H9 (cell line): ENCODE data around the gene SUPT5H. TPM values are rescaled to one million over a fixed set of nuclear protein-coding genes. Genes with fewer than 3 reads are reported as not detected.
A peak's percentile ranks its signal among the peaks of the same experiment; 100 is the strongest.

Source experiments
- DNase-seq: peaks from one replicate; pipeline ENCODE4 v3.0.0-alpha.2; 2017
- H2AFZ ChIP-seq: one replicate; pipeline ENCODE4 v1.6.1; 2013; ENCODE audit warnings: mild to moderate bottlenecking, low read length, control low read depth, moderate library complexity
- H2AK5ac ChIP-seq: 2 replicates; pipeline ENCODE4 v1.6.1; 2013; ENCODE audit warnings: low read length, control low read depth, mixed read lengths; ENCODE audit not compliant: insufficient read length
- H2BK120ac ChIP-seq: one replicate; pipeline ENCODE4 v1.6.1; 2013; ENCODE audit warnings: low read depth, mild to moderate bottlenecking, low read length, control low read depth, inconsistent platforms; ENCODE audit not compliant: poor library complexity, severe bottlenecking
- H2BK12ac ChIP-seq: 2 replicates; pipeline ENCODE4 v1.6.1; 2013; ENCODE audit warnings: low read length, control low read depth, mixed read lengths, low read depth; ENCODE audit not compliant: insufficient read length
- H2BK15ac ChIP-seq: 2 replicates; pipeline ENCODE4 v1.6.1; 2013; ENCODE audit warnings: low read depth, low read length, control low read depth
- H2BK20ac ChIP-seq: one replicate; pipeline ENCODE4 v1.6.1; 2013; ENCODE audit warnings: low read depth, mild to moderate bottlenecking, low read length, control low read depth, inconsistent platforms; ENCODE audit not compliant: poor library complexity, severe bottlenecking
- H2BK5ac ChIP-seq: 2 replicates; pipeline ENCODE4 v1.6.1; 2013; ENCODE audit warnings: low read length, control low read depth, mixed read lengths; ENCODE audit not compliant: insufficient read length
- H3K14ac ChIP-seq: 2 replicates; pipeline ENCODE4 v1.6.1; 2013; ENCODE audit warnings: low read length, control low read depth; ENCODE audit not compliant: insufficient read depth
- H3K18ac ChIP-seq: 2 replicates; pipeline ENCODE4 v1.6.1; 2013; ENCODE audit warnings: low read depth, mild to moderate bottlenecking, mixed read lengths, low read length, control low read depth; ENCODE audit not compliant: insufficient read length
- H3K23ac ChIP-seq: 2 replicates; pipeline ENCODE4 v1.6.1; 2013; ENCODE audit warnings: low read length, control low read depth, mixed read lengths, low read depth; ENCODE audit not compliant: insufficient read length
- H3K23me2 ChIP-seq: 2 replicates; pipeline ENCODE4 v1.6.1; 2013; ENCODE audit warnings: low read depth, mild to moderate bottlenecking, mixed read lengths, low read length, control low read depth; ENCODE audit not compliant: insufficient read length, poor library complexity, severe bottlenecking
- H3K27ac ChIP-seq: 2 replicates; pipeline ENCODE4 v1.5.1; 2013; ENCODE audit warnings: low read length, control low read depth, mixed read lengths, low read depth; ENCODE audit not compliant: insufficient read length
- H3K27me3 ChIP-seq: 2 replicates; pipeline ENCODE4 v1.6.1; 2013; ENCODE audit warnings: low read length, control low read depth, inconsistent platforms; ENCODE audit not compliant: insufficient read depth
- H3K4ac ChIP-seq: 2 replicates; pipeline ENCODE4 v1.6.1; 2013; ENCODE audit warnings: low read depth, mild to moderate bottlenecking, control low read depth, inconsistent platforms, low read length, moderate library complexity
- H3K4me1 ChIP-seq: 2 replicates; pipeline ENCODE4 v1.6.1; 2013; ENCODE audit warnings: low read length, control low read depth, inconsistent platforms; ENCODE audit not compliant: insufficient read depth
- H3K4me2 ChIP-seq: 2 replicates; pipeline ENCODE4 v1.6.1; 2013; ENCODE audit warnings: low read length, control low read depth, mixed read lengths; ENCODE audit not compliant: insufficient read length, insufficient read depth
- H3K56ac ChIP-seq: 2 replicates; pipeline ENCODE4 v1.6.1; 2013; ENCODE audit warnings: low read depth, mild to moderate bottlenecking, mixed read lengths, low read length, control low read depth; ENCODE audit not compliant: insufficient read length
- H3K79me1 ChIP-seq: 2 replicates; pipeline ENCODE4 v1.6.1; 2013; ENCODE audit warnings: low read depth, mild to moderate bottlenecking, moderate library complexity, low read length, control low read depth, inconsistent platforms; ENCODE audit not compliant: insufficient read depth, poor library complexity, severe bottlenecking
- H3K79me2 ChIP-seq: 2 replicates; pipeline ENCODE4 v1.6.1; 2013; ENCODE audit warnings: low read length, control low read depth, inconsistent platforms; ENCODE audit not compliant: insufficient read depth
- H3K9ac ChIP-seq: 2 replicates; pipeline ENCODE4 v1.6.1; 2013; ENCODE audit warnings: low read length, control low read depth, mixed read lengths; ENCODE audit not compliant: insufficient read length; ENCODE audit errors: extremely low read depth
- H3K9me3 ChIP-seq: one replicate; pipeline ENCODE4 v1.6.1; 2013; ENCODE audit warnings: low read depth, low read length, inconsistent platforms; ENCODE audit not compliant: control insufficient read depth
- H3T11ph ChIP-seq: one replicate; pipeline ENCODE4 v1.6.1; 2013; ENCODE audit warnings: mild to moderate bottlenecking, low read length, control low read depth, inconsistent platforms
- H4K20me1 ChIP-seq: one replicate; pipeline ENCODE4 v1.6.1; 2013; ENCODE audit not compliant: control insufficient read depth, insufficient read length, insufficient read depth
- H4K5ac ChIP-seq: 2 replicates; pipeline ENCODE4 v1.6.1; 2013; ENCODE audit warnings: low read depth, mild to moderate bottlenecking, mixed read lengths, low read length, control low read depth; ENCODE audit not compliant: insufficient read length
- H4K8ac ChIP-seq: replicated peaks from 2 replicates; pipeline ENCODE4 v1.6.1; 2013; ENCODE audit warnings: low read length, control low read depth, mixed read lengths, low read depth; ENCODE audit not compliant: insufficient read length
- H4K91ac ChIP-seq: 2 replicates; pipeline ENCODE4 v1.6.1; 2013; ENCODE audit warnings: low read depth, mild to moderate bottlenecking, moderate library complexity, mixed read lengths, low read length, control low read depth; ENCODE audit not compliant: insufficient read length
- H3K27ac Mint-ChIP-seq, 3 experiments: 2 replicates in 2 of 3; 3 replicates in 1 of 3; pipeline ENCODE4 v1.8.0; 2020 to 2021; ENCODE audit warnings: mixed read lengths in 3 of 3, mild to moderate bottlenecking in 1 of 3, moderate library complexity in 1 of 3
- H3K27me3 Mint-ChIP-seq: 2 replicates; pipeline ENCODE4 v1.8.0; 2021; ENCODE audit warnings: low read depth, mild to moderate bottlenecking, moderate library complexity, mixed read lengths
- H3K36me3 Mint-ChIP-seq, 3 experiments: 2 replicates in 2 of 3; 3 replicates in 1 of 3; pipeline ENCODE4 v1.8.0; 2020 to 2021; ENCODE audit warnings: low read depth in 3 of 3, mixed read lengths in 3 of 3; ENCODE audit not compliant: insufficient read depth in 1 of 3
- H3K4me1 Mint-ChIP-seq, 2 experiments: 2 replicates each; pipeline ENCODE4 v1.8.0; 2020; ENCODE audit warnings: mixed read lengths in 2 of 2
- H3K4me3 Mint-ChIP-seq, 2 experiments: 2 replicates in 1 of 2; 3 replicates in 1 of 2; pipeline ENCODE4 v1.8.0; 2020 to 2021; ENCODE audit warnings: mild to moderate bottlenecking in 2 of 2, mixed read lengths in 2 of 2, moderate library complexity in 1 of 2
- H3K9me3 Mint-ChIP-seq, 2 experiments: 2 replicates in 1 of 2; 3 replicates in 1 of 2; pipeline ENCODE4 v1.8.0; 2020; ENCODE audit warnings: mild to moderate bottlenecking in 2 of 2, mixed read lengths in 2 of 2, moderate library complexity in 1 of 2
- CTCF ChIP-seq: fragments of 200-600 bp; sonication (generic); conservative IDR thresholded peaks from 3 replicates; pipeline ENCODE4 v1.8.0; 2021; ENCODE audit warnings: antibody characterized with exemption, mild to moderate bottlenecking
- WGBS: extraction: QIAGEN DNeasy Blood & Tissue Kit; methylation state at CpG from one replicate; pipeline ENCODE4 v1.1.7; 2013; ENCODE audit warnings: missing lambda C conversion rate, low lambda C conversion rate, mixed read lengths; ENCODE audit not compliant: insufficient read length; ENCODE audit errors: extremely low coverage; 5-methylcytosine and 5-hydroxymethylcytosine counted together
- total RNA-seq: library from RNA; stranded (reverse); gene quantifications from 2 replicates; pipeline ENCODE4 v1.2.1, GENCODE V29; 2021

Gene SUPT5H
- total RNA-seq, 1 experiment from 2014 or later: 145 TPM

- no peak overlapping the region for H3K4me3 Mint-ChIP-seq
- Histone ChIP-seq H3T11ph (no peak overlapping the region), H3K9me3 (no peaks in the 10 kb centered on the region), H4K20me1 (no peaks in the 10 kb centered on the region), H3K4ac (no peak overlapping the region), H2BK5ac (no peak overlapping the region), H3K27me3 (no peaks in the 10 kb centered on the region), H3K56ac (no peak overlapping the region), H3K79me1 (no peaks in the 10 kb centered on the region), H4K8ac (no peak overlapping the region), H4K5ac (no peak overlapping the region), H3K9ac (no peak overlapping the region), H2BK12ac (no peak overlapping the region), H2BK120ac (no peak overlapping the region), H4K91ac (no peak overlapping the region), H3K79me2 (no peaks in the 10 kb centered on the region), H2AK5ac (no peak overlapping the region), H3K4me1 (0 out of 2 replicates have a peak, but pooled peaks cover 3% of the 10 kb centered on the region), H3K4me2 (no peak overlapping the region), H3K18ac (no peak overlapping the region), H2AFZ (no peak overlapping the region), H3K14ac (no peak overlapping the region), H2BK15ac (no peak overlapping the region), H3K23me2 (no peaks in the 10 kb centered on the region), H3K27ac (no peak overlapping the region), H3K23ac (no peak overlapping the region), H2BK20ac (no peak overlapping the region)
- DNase-seq: no peak
- H3K4me1 Mint-ChIP-seq: peaks cover 0 to 6% of the 10 kb centered on the region in 2 experiments; a peak in 3 of 4 replicates
- H3K36me3 Mint-ChIP-seq: peaks cover 34 to 88% (median 72%) of the 10 kb centered on the region in 3 experiments
- no peaks in the 10 kb centered on the region for H3K27me3 Mint-ChIP-seq
- no peaks in the 10 kb centered on the region for H3K9me3 Mint-ChIP-seq
- no CpG with 5 or more reads among the region's 15 CpGs for WGBS
- TF ChIP-seq CTCF: no peak
- peak overlapping the region in 1 of 3 experiments; percentile 59; a peak in 1 of 7 replicates for H3K27ac Mint-ChIP-seq
Measured at GRCh38 chr19:39420769-39421168, 24.6 kb upstream of the SUPT5H start.
